Pancreas (tissue), 10 donors: ENCODE measurements around the gene CDH19. TPM values are rescaled to one million over a fixed set of nuclear protein-coding genes. Genes with fewer than 3 reads are reported as not detected.

ENCODE experiments used
- ATAC-seq, 4 donors: fragments of 200-7000 bp; cut with Tn5 transposase; one replicate each; pipeline versions ENCODE4 v1.8.0 to v1.9.1; 2020; ENCODE audit warnings: mild to moderate bottlenecking in 4 of 4, moderate library complexity in 4 of 4
- DNase-seq, 6 donors: peaks; one replicate each; pipeline ENCODE4 v3.0.0-alpha.2; 2020
- FAIRE-seq: peaks from 2 replicates; lab custom pipeline; 2012; peaks lifted over from hg19 to GRCh38; lab: Jason Lieb, UNC
- H3K27ac ChIP-seq, 4 donors: fragments of 200-600 bp; sonication (generic); 1 replicate in 3 of 4; 2 replicates in 1 of 4; pipeline versions ENCODE4 v1.5.0 to v1.8.0; 2020
- H3K27me3 ChIP-seq, 4 donors: fragments of 200-600 bp; one replicate each; pipeline ENCODE4 v1.8.0; 2021
- H3K36me3 ChIP-seq, 3 donors: fragments of 200-600 bp; sonication (generic) in 1 of 3; one replicate each; pipeline versions ENCODE4 v1.5.0 to v1.8.0; 2020 to 2021
- H3K4me1 ChIP-seq, 3 donors: fragments of 200-600 bp; one replicate each; pipeline ENCODE4 v1.8.0; 2021
- H3K4me3 ChIP-seq, 4 donors: fragments of 200-600 bp; sonication (generic) in 2 of 4; one replicate each; pipeline versions ENCODE4 v1.5.0 to v1.8.0; 2020 to 2021
- H3K9me3 ChIP-seq, 4 donors: fragments of 200-600 bp; one replicate each; pipeline ENCODE4 v1.8.0; 2021
- WGBS, 2 donors: extraction: QIAGEN DNeasy Blood & Tissue Kit; methylation state at CpG; one replicate each; pipeline ENCODE4 v1.1.7; 2013; 5-methylcytosine and 5-hydroxymethylcytosine counted together
- intact Hi-C, 3 donors: fragments of 100-400 bp; cut with DNase I; formaldehyde crosslinking; loops; one replicate each; pipeline versions ENCODE4 v1.11.1 to v1.14.2; 2022
- polyA plus RNA-seq, 2 donors: library from polyadenylated mRNA; stranded (reverse); fragments of 200-250 nt; gene quantifications; one replicate each; pipeline ENCODE4 v1.2.3, GENCODE V29; 2013
- total RNA-seq, 6 donors: library from RNA; stranded (reverse); fragmentation: NEBNext Ultra II Directional in 4 of 6; extraction: Animal tissue kit (Norgen Biotek cat#: 25700) in 4 of 6; gene quantifications; one replicate each; pipeline versions ENCODE4 v1.2.1 to v1.2.4, GENCODE V29; 2021 to 2023
- TF ChIP-seq, protein P1 (sequence below), 4 donors: fragments of 200-600 bp; sonication (generic) in 3 of 4; IDR thresholded peaks; one replicate each; pipeline versions ENCODE4 v1.5.0 to v1.8.0; 2021; ENCODE audit warnings: antibody characterized with exemption in 4 of 4
- donor health status: healthy with polysubstance abuse.
- donor health status: DM: no; HTN: no; CAD: no; lungs with moderate emphysema.
- donor health status: DM: no; HTN: no; CAD: no.
- donor health status: control.
- donor health status: control.
- donor health status: Bipolar disorder and iron deficiency.
- donor health status: DM: yes; HTN: yes; CAD: no.
- donor health status: DM: no; HTN: no; CAD: no.
- donor health status: DM: no; HTN: no; CAD: no.
- donor health status: DM: yes; HTN: yes; CAD: no.

The CDH19 gene
- total and polyA plus RNA-seq, 8 donors, result 0.20 to 1.4 (median 0.46) TPM

DNA sequence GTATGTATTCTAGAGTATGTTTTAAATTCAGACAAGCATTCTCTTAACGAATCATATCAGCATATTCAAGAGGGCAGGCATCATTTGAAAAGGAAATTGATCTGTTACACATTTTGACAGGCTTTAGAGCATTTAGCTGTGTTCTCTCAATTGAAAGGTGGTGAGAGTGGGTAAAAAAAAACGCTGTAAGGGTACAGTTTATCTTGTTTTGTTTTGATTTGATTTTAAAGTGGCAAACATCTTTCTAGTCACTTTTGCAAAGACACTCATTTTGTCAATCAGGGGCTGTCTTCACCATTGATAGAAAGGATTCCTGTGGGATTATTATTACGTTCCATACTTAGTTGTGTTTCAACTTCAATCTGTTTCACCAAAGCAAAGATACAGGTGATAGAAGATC is 2.2 kb downstream of the CDH19 start:
- no peak for ATAC-seq
- 36 to 46% methylated on average over 3 of the region's 3 CpGs for WGBS, 2 donors
- Histone ChIP-seq H3K4me3 (no peak overlapping the region), H3K27me3 (no peaks in the 10 kb centered on the region), H3K27ac (no peak overlapping the region), H3K4me1 (no peaks in the 10 kb centered on the region), H3K36me3 (no peaks in the 10 kb centered on the region), H3K9me3 (no peaks in the 10 kb centered on the region)
- no peak for DNase-seq
- intact Hi-C loops, result no loop called here
- TF ChIP-seq, protein P1, sequence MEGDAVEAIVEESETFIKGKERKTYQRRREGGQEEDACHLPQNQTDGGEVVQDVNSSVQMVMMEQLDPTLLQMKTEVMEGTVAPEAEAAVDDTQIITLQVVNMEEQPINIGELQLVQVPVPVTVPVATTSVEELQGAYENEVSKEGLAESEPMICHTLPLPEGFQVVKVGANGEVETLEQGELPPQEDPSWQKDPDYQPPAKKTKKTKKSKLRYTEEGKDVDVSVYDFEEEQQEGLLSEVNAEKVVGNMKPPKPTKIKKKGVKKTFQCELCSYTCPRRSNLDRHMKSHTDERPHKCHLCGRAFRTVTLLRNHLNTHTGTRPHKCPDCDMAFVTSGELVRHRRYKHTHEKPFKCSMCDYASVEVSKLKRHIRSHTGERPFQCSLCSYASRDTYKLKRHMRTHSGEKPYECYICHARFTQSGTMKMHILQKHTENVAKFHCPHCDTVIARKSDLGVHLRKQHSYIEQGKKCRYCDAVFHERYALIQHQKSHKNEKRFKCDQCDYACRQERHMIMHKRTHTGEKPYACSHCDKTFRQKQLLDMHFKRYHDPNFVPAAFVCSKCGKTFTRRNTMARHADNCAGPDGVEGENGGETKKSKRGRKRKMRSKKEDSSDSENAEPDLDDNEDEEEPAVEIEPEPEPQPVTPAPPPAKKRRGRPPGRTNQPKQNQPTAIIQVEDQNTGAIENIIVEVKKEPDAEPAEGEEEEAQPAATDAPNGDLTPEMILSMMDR (IDR thresholded peaks at IDR 0.05), result no peak
- FAIRE-seq, result no peak

GRCh38 chr18:66599190-66599589 is 4.7 kb downstream of the CDH19 start:
- Histone ChIP-seq H3K36me3 (no peaks in the 10 kb centered on the region), H3K9me3 (no peaks in the 10 kb centered on the region), H3K4me3 (no peak overlapping the region), H3K4me1 (no peaks in the 10 kb centered on the region), H3K27ac (no peak overlapping the region), H3K27me3 (no peaks in the 10 kb centered on the region)
- FAIRE-seq, result no peak
- TF ChIP-seq, protein P1 (IDR thresholded peaks at IDR 0.05), result no peak
- no peak for DNase-seq
- ATAC-seq, result no peak
- WGBS, 2 donors, result 37 to 45% methylated on average over 3 of the region's 3 CpGs
- intact Hi-C loops, result no loop called here

- TF ChIP-seq, protein P1 (IDR thresholded peaks at IDR 0.05), result no peak
- H3K27me3 ChIP-seq, result no peaks in the 10 kb centered on the region
- no peaks in the 10 kb centered on the region for H3K9me3 ChIP-seq
- intact Hi-C loops, result no loop called here
- no peaks in the 10 kb centered on the region for H3K4me1 ChIP-seq
- H3K27ac ChIP-seq, result no peak overlapping the region
- ATAC-seq, result peak in 1 of 4 donors; percentile 52
- FAIRE-seq, result no peak
- 70 to 72% methylated on average over 4 of the region's 4 CpGs for whole genome bisulfite sequencing, 2 donors
- no peaks in the 10 kb centered on the region for H3K36me3 ChIP-seq
- DNase-seq, result no peak
- no peak overlapping the region for H3K4me3 ChIP-seq
These were observed 16.5 kb downstream of the CDH19 start for GRCh38 chr18:66587430-66587829.

DNA sequence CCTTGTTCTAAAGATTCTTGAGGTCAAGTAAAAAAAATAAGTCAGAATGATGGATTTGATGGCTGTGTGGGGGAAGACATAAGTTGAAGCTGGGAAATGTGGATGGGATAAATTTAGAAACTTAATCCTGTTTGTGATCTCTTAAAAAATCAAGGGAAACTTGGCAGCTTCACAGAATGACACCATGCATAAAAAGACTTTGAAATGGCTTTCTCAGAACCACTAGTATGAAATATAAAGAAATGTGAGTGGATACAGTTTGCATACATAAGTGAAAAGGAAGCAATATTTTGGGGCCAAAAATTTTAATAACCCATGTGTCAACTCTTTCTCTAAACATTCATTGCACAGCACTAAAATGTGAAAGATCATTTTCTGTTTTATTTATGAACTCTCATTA is 21.7 kb downstream of the CDH19 start:
- TF ChIP-seq, protein P1 (IDR thresholded peaks at IDR 0.05), result no peak
- ATAC-seq (no peak), FAIRE-seq (no peak), DNase-seq (no peak)
- Histone ChIP-seq H3K4me3 (no peak overlapping the region), H3K36me3 (no peaks in the 10 kb centered on the region), H3K9me3 (no peaks in the 10 kb centered on the region), H3K27me3 (no peaks in the 10 kb centered on the region), H3K27ac (no peak overlapping the region), H3K4me1 (no peaks in the 10 kb centered on the region)
- intact Hi-C loops, result no loop called here

DNA sequence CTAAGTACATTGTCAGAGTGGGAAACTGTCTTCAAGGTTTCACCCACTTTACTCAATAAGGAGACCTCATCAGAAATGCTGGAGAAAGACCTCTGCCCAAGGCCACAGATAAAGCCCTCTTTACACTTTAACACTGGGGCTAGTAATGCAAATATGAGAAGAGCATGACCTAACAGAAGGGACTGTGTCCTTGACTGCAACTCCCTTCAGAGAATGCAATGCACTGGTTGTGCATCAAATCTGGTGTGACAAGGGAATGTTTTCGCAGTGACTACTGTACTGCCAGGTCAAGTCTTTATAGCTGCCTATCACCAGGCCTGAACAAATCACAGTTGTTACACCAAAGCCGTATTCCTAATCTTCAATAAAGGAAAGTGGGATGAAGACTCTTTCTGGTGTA is 28.6 kb downstream of the CDH19 start:
- TF ChIP-seq, protein P1 (IDR thresholded peaks at IDR 0.05), result no peak
- WGBS, 2 donors, result 70 to 81% methylated on average over 2 of the region's 2 CpGs
- no peak for DNase-seq
- Histone ChIP-seq H3K4me3 (no peak overlapping the region), H3K27me3 (no peaks in the 10 kb centered on the region), H3K36me3 (no peaks in the 10 kb centered on the region), H3K9me3 (no peaks in the 10 kb centered on the region), H3K27ac (no peak overlapping the region), H3K4me1 (no peaks in the 10 kb centered on the region)
- ATAC-seq, result no peak
- intact Hi-C loops, result no loop called here
- no peak for FAIRE-seq
